OCI-LY3 (cell line): Measurements from ENCODE around the gene DUSP2.

Experiments
- H2AFZ ChIP-seq: fragments of 200-600, 300-600 bp; shearing (Covaris generic); 2 replicates; pipeline ENCODE4 v1.6.0; 2014; ENCODE audit warnings: antibody characterized with exemption, low read depth, low read length
- H3K27ac ChIP-seq: fragments of 200-600, 300-600 bp; sonication (generic); 2 replicates; pipeline ENCODE4 v1.5.1; 2014; ENCODE audit warnings: mild to moderate bottlenecking, low read length, moderate library complexity, mixed read lengths
- H3K27me3 ChIP-seq: fragments of 200-600, 300-600 bp; sonication (generic); 2 replicates; pipeline ENCODE4 v1.6.1; 2014; ENCODE audit warnings: low read depth, low read length, mixed read lengths
- H3K36me3 ChIP-seq: fragments of 200-600, 300-600 bp; sonication (generic); replicated peaks from 2 replicates; pipeline ENCODE3; 2014; ENCODE audit warnings: low read depth, low read length, mixed read lengths
- H3K4me1 ChIP-seq: fragments of 300-600, 200-600 bp; sonication (generic); 2 replicates; pipeline ENCODE4 v1.6.1; 2014; ENCODE audit warnings: low read length, mixed read lengths
- H3K4me2 ChIP-seq: fragments of 200-600, 300-600 bp; sonication (generic); 2 replicates; pipeline ENCODE4 v1.6.1; 2014; ENCODE audit warnings: low read length, mixed read lengths
- H3K4me3 ChIP-seq: fragments of 300-600, 200-600 bp; sonication (generic); 2 replicates; pipeline ENCODE4 v1.5.1; 2014; ENCODE audit warnings: antibody characterized with exemption, mild to moderate bottlenecking, low read length, moderate library complexity
- H3K79me2 ChIP-seq: fragments of 300-600, 200-600 bp; shearing (Covaris generic); 2 replicates; pipeline ENCODE4 v1.6.1; 2014; ENCODE audit warnings: mild to moderate bottlenecking, low read length, mixed read lengths
- H3K9ac ChIP-seq: fragments of 300-600, 200-600 bp; shearing (Covaris generic); 2 replicates; pipeline ENCODE4 v1.6.0; 2014; ENCODE audit warnings: mild to moderate bottlenecking, low read length, moderate library complexity
- H3K9me3 ChIP-seq: fragments of 200-600, 300-600 bp; shearing (Covaris generic); 2 replicates; pipeline ENCODE4 v1.6.1; 2014; ENCODE audit warnings: low read length, mixed read lengths; ENCODE audit not compliant: insufficient read depth
- H4K20me1 ChIP-seq: fragments of 200-600, 300-600 bp; sonication (generic); 2 replicates; pipeline ENCODE4 v1.6.1; 2016; ENCODE audit warnings: low read length, mixed read lengths; ENCODE audit not compliant: insufficient read depth
- CTCF ChIP-seq: fragments of 200-600, 300-600 bp; sonication (generic); IDR thresholded peaks from 2 replicates; pipeline ENCODE4 v1.5.1; 2014; ENCODE audit warnings: antibody characterized with exemption, low read length, low read depth
- EZH2phosphoT487 ChIP-seq: fragments of 200-600 bp; shearing (Covaris generic); IDR thresholded peaks from 2 replicates; pipeline ENCODE4 v1.6.1; 2018; ENCODE audit warnings: antibody characterized with exemption, mixed run types, low read depth

The DUSP2 gene

GRCh38 chr2:96119389-96119751, 25.9 kb downstream of the DUSP2 start:
- Histone ChIP-seq H4K20me1 (no peaks in the 10 kb centered on the region), H3K4me3 (no peak overlapping the region), H3K9me3 (no peaks in the 10 kb centered on the region), H3K9ac (no peak overlapping the region), H2AFZ (no peak overlapping the region), H3K27me3 (peaks cover 28% of the 10 kb centered on the region), H3K27ac (no peak overlapping the region), H3K79me2 (no peaks in the 10 kb centered on the region), H3K36me3 (no peaks in the 10 kb centered on the region), H3K4me1 (peaks cover 5% of the 10 kb centered on the region), H3K4me2 (no peak overlapping the region)
- TF ChIP-seq CTCF, result no peak
- no peak for TF ChIP-seq EZH2phosphoT487

DNA sequence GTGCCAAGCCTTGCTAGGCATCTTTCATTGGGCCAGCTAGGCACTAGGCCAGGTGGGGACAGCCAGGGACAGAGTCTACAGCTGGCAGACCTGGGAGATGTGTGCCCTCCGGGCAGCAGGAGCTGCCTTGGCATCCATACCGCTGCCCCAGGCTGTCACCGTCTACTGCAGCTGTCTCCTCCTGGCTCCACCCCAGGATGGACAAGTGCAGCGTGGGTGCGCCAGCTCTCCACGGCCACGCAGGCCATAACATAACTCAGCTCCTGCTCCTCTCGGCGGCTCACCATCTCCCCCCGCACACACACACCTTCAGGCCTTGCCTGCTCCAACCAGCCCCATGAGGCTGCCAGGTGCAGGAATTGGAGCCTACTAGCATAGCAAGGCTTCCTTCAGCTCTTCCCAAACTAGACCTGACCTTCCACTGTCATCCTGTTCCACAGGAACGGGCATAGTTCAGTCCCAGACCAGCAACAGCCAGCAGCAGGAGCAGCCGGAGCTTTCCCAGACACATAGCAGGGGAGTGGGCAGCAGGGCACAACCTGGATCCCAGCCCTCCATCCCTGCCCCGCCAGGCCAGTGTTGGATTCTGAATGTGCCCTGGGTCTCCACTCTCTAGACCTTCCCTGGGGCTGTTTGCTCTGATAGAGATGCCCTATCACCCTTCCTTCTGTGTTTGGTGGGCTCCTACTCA, 26.4 kb downstream of the DUSP2 start:
- Histone ChIP-seq H3K4me2 (no peak overlapping the region), H3K9ac (no peak overlapping the region), H2AFZ (no peak overlapping the region), H3K79me2 (no peaks in the 10 kb centered on the region), H3K27me3 (peaks cover 28% of the 10 kb centered on the region), H4K20me1 (no peaks in the 10 kb centered on the region), H3K4me3 (no peak overlapping the region), H3K4me1 (peaks cover 5% of the 10 kb centered on the region), H3K9me3 (no peaks in the 10 kb centered on the region), H3K36me3 (no peaks in the 10 kb centered on the region), H3K27ac (no peak overlapping the region)
- no peak for TF ChIP-seq EZH2phosphoT487
- no peak for TF ChIP-seq CTCF

DNA sequence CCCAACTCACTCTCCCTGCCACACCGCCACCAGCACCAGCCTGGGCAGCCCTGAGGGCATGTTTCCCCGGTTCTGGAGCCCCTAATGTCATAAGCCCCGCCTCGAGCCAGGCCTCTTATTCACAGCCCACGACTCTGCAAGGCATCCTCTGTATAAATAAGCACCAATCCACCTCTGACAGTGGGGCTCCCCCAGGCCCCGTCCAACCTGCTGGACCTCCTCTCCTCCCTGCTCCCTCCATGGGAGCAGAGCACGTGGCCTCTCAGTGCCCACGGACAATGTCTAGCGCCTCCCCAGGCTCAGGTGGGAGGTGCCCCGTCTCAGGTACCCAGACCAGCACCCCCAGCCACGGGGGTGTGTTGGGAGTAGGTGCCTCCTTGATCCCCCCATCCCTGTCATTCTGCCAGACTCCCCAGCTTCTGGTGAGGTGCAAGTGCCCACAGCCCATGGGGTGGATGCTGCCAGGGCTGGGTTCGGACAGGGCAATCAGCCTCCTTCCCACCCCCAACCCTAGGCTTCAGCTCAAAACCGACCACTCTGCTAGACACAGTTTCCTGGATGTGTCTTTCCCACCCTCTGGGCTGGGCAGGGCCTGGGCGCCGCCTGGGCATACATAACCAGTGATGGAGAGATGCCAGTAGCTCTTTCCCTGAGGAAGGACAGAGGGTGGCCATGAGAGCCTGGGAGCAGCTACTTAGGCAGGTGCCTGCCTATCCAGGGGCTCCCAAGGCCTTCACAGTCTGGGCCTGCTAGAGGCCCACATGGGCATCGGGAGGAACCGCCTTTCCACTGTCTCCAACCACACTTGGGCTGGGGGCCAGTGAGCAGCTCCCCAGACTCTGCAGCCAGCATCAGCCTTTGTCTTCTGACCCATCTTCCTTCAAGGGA, 27.3 kb downstream of the DUSP2 start:
- H3K27me3 ChIP-seq, result peaks cover 28% of the 10 kb centered on the region
- H4K20me1 ChIP-seq, result no peaks in the 10 kb centered on the region
- peak overlapping the region; percentile 72 for H3K4me3 ChIP-seq
- no peaks in the 10 kb centered on the region for H3K9me3 ChIP-seq
- H3K4me1 ChIP-seq, result peaks cover 5% of the 10 kb centered on the region
- H3K36me3 ChIP-seq, result no peaks in the 10 kb centered on the region
- H3K27ac ChIP-seq, result no peak overlapping the region
- TF ChIP-seq EZH2phosphoT487 (no peak), CTCF (no peak)
- peak overlapping the region; percentile 36; the same call in 1 of the 2 replicates for H3K9ac ChIP-seq
- H2AFZ ChIP-seq, result no peak overlapping the region
- H3K79me2 ChIP-seq, result no peaks in the 10 kb centered on the region
- H3K4me2 ChIP-seq, result peak overlapping the region; percentile 87

- Histone ChIP-seq H3K4me3 (peak overlapping the region; percentile 72), H4K20me1 (no peaks in the 10 kb centered on the region), H3K36me3 (no peaks in the 10 kb centered on the region), H3K4me2 (peak overlapping the region; percentile 87), H3K4me1 (peaks cover 5% of the 10 kb centered on the region), H3K27me3 (peaks cover 28% of the 10 kb centered on the region), H2AFZ (no peak overlapping the region), H3K9ac (peak overlapping the region; percentile 47), H3K79me2 (no peaks in the 10 kb centered on the region), H3K9me3 (no peaks in the 10 kb centered on the region), H3K27ac (no peak overlapping the region)
- TF ChIP-seq CTCF (peak; percentile 65), EZH2phosphoT487 (no peak)
Observed at GRCh38 chr2:96116879-96117533, 28.2 kb downstream of the DUSP2 start.
